Hepatocyte (in vitro differentiated cells): Measurements from ENCODE around the gene VRK1. TPM values are rescaled to one million over a fixed set of nuclear protein-coding genes. Genes with fewer than 3 reads are reported as not detected.
"Not testable (repeated sequence)": the region's sequence is repeated elsewhere in the genome, so short reads cannot be mapped to it uniquely, and the experiment has no call there.

Source experiments
- DNase-seq: peaks from one replicate; pipeline ENCODE4 v3.0.0-alpha.2; 2016; ENCODE audit warnings: low spot score
- H2AFZ ChIP-seq: fragments of 200-600 bp; sonication (generic); 2 replicates; pipeline ENCODE4 v1.6.0; 2016; ENCODE audit warnings: antibody characterized with exemption, mild to moderate bottlenecking
- H3K27ac ChIP-seq: fragments of 200-600 bp; sonication (generic); 2 replicates; pipeline ENCODE4 v1.5.1; 2016; ENCODE audit warnings: mild to moderate bottlenecking
- H3K27me3 ChIP-seq: fragments of 200-600 bp; sonication (generic); 2 replicates; pipeline ENCODE4 v1.6.1; 2016
- H3K36me3 ChIP-seq: fragments of 200-600 bp; sonication (generic); replicated peaks from 2 replicates; pipeline ENCODE4 v1.5.1; 2016; ENCODE audit warnings: low read depth; ENCODE audit not compliant: insufficient read depth
- H3K4me1 ChIP-seq: fragments of 200-600 bp; sonication (generic); 2 replicates; pipeline ENCODE4 v1.5.1; 2016; ENCODE audit warnings: mild to moderate bottlenecking, moderate library complexity; ENCODE audit not compliant: insufficient read depth
- H3K4me2 ChIP-seq: fragments of 200-600 bp; sonication (generic); 2 replicates; pipeline ENCODE4 v1.6.0; 2016
- H3K4me3 ChIP-seq: fragments of 200-600 bp; sonication (generic); 2 replicates; pipeline ENCODE4 v1.5.1; 2016; ENCODE audit warnings: mild to moderate bottlenecking
- H3K79me2 ChIP-seq: fragments of 200-600 bp; sonication (generic); 2 replicates; pipeline ENCODE4 v1.6.0; 2017; ENCODE audit warnings: mild to moderate bottlenecking
- H3K9me2 ChIP-seq: fragments of 200-600 bp; sonication (generic); replicated peaks from 2 replicates; pipeline ENCODE4 v1.6.0; 2017; ENCODE audit warnings: mild to moderate bottlenecking; ENCODE audit not compliant: insufficient read depth
- H3K9me3 ChIP-seq: fragments of 200-600 bp; sonication (generic); 2 replicates; pipeline ENCODE4 v1.5.1; 2016; ENCODE audit warnings: low read depth, mild to moderate bottlenecking
- H4K20me1 ChIP-seq: fragments of 200-600 bp; sonication (generic); 2 replicates; pipeline ENCODE4 v1.6.0; 2016; ENCODE audit warnings: mild to moderate bottlenecking; ENCODE audit not compliant: insufficient read depth, poor library complexity, severe bottlenecking
- CTCF ChIP-seq: fragments of 200-600 bp; sonication (generic); IDR thresholded peaks from 2 replicates; pipeline ENCODE4 v1.5.1; 2016; ENCODE audit warnings: antibody characterized with exemption, mild to moderate bottlenecking; ENCODE audit not compliant: poor library complexity
- EZH2 ChIP-seq: fragments of 200-600 bp; sonication (generic); IDR thresholded peaks from 2 replicates; pipeline ENCODE4 v1.6.1; 2016; ENCODE audit warnings: antibody characterized with exemption, mild to moderate bottlenecking, borderline replicate concordance
- EZH2phosphoT487 ChIP-seq: fragments of 200-600 bp; sonication (generic); IDR thresholded peaks from one replicate; pipeline ENCODE4 v1.6.1; 2018; ENCODE audit warnings: antibody characterized with exemption, mild to moderate bottlenecking, low read depth, moderate library complexity; ENCODE audit not compliant: unreplicated experiment, severe bottlenecking
- WGBS: methylation state at CpG from one replicate; pipeline ENCODE4 v1.1.6; 2016; ENCODE audit warnings: low lambda C conversion rate; ENCODE audit errors: missing lambda C conversion rate; 5-methylcytosine and 5-hydroxymethylcytosine counted together
- polyA plus RNA-seq: library from polyadenylated mRNA; unstranded; fragments of >200 nt; fragmentation: Nextera tagmentation; extraction: Ambion mirVana; gene quantifications from 2 replicates; pipeline ENCODE4 v1.2.1, GENCODE V29; 2016
- total RNA-seq: library from RNA; depleted of rRNA; stranded (reverse); fragments of >200 nt; gene quantifications from 2 replicates; pipeline ENCODE4 v1.2.3, GENCODE V29; 2014

The VRK1 gene
- total and polyA plus RNA-seq, 2 experiments from 2014 or later = 16.5 to 21.5 TPM

- Histone ChIP-seq H3K79me2 (no peaks in the 10 kb centered on the region), H3K4me3 (no peak overlapping the region), H3K27ac (no peak overlapping the region), H4K20me1 (no peaks in the 10 kb centered on the region), H3K4me1 (no peaks in the 10 kb centered on the region), H3K27me3 (peaks cover 5% of the 10 kb centered on the region), H3K4me2 (no peak overlapping the region), H2AFZ (no peak overlapping the region), H3K9me2 (no peaks in the 10 kb centered on the region), H3K36me3 (no peaks in the 10 kb centered on the region), H3K9me3 (no peaks in the 10 kb centered on the region)
- no peak for DNase-seq
- 89% methylated on average over 6 of the region's 7 CpGs for WGBS
- TF ChIP-seq CTCF (no peak), EZH2phosphoT487 (no peak), EZH2 (no peak)
Observed at GRCh38 chr14:96757456-96757855, 39.7 kb upstream of the VRK1 start.

- TF ChIP-seq CTCF (no peak), EZH2phosphoT487 (no peak), EZH2 (no peak)
- Histone ChIP-seq H3K4me2 (no peak overlapping the region), H3K27ac (no peak overlapping the region), H4K20me1 (no peaks in the 10 kb centered on the region), H3K79me2 (no peaks in the 10 kb centered on the region), H3K9me3 (no peaks in the 10 kb centered on the region), H3K36me3 (no peaks in the 10 kb centered on the region), H3K27me3 (peaks cover 5% of the 10 kb centered on the region), H3K9me2 (no peaks in the 10 kb centered on the region), H2AFZ (no peak overlapping the region), H3K4me1 (no peaks in the 10 kb centered on the region), H3K4me3 (no peak overlapping the region)
- WGBS = 73% methylated on average over 6 of the region's 6 CpGs
- no peak for DNase-seq
Observed at GRCh38 chr14:96761066-96761465, 36.1 kb upstream of the VRK1 start.

- Histone ChIP-seq H3K4me3 (no peak overlapping the region), H3K4me2 (peak overlapping the region; percentile 64), H2AFZ (peak overlapping the region; percentile 9), H3K9me3 (no peaks in the 10 kb centered on the region), H3K27ac (no peak overlapping the region), H3K9me2 (no peaks in the 10 kb centered on the region), H3K36me3 (no peaks in the 10 kb centered on the region), H3K79me2 (no peaks in the 10 kb centered on the region), H4K20me1 (no peaks in the 10 kb centered on the region), H3K4me1 (no peaks in the 10 kb centered on the region), H3K27me3 (peaks cover 5% of the 10 kb centered on the region)
- DNase-seq = peak; percentile 70
- no peak for TF ChIP-seq EZH2
- TF ChIP-seq EZH2phosphoT487 = no peak
- TF ChIP-seq CTCF = no peak
- 2% methylated on average over 3 of the region's 3 CpGs for WGBS
Observed at GRCh38 chr14:96762650-96763049, 34.5 kb upstream of the VRK1 start.

- peaks cover 11% of the 10 kb centered on the region for H3K27me3 ChIP-seq
- no peaks in the 10 kb centered on the region for H3K9me3 ChIP-seq
- H3K79me2 ChIP-seq = no peaks in the 10 kb centered on the region
- 86% methylated on average over 7 of the region's 7 CpGs for WGBS
- no peak for DNase-seq
- H3K4me3 ChIP-seq = no peak overlapping the region
- H3K27ac ChIP-seq = no peak overlapping the region
- no peaks in the 10 kb centered on the region for H4K20me1 ChIP-seq
- no peak overlapping the region for H3K4me2 ChIP-seq
- TF ChIP-seq EZH2 (no peak), EZH2phosphoT487 (no peak), CTCF (no peak)
- no peaks in the 10 kb centered on the region for H3K36me3 ChIP-seq
- H2AFZ ChIP-seq = no peak overlapping the region
- no peaks in the 10 kb centered on the region for H3K9me2 ChIP-seq
- H3K4me1 ChIP-seq = no peaks in the 10 kb centered on the region
Observed at GRCh38 chr14:96764012-96764411, 33.2 kb upstream of the VRK1 start.

GRCh38 chr14:96765205-96765604 is 32.0 kb upstream of the VRK1 start:
- H3K36me3 ChIP-seq, H2AFZ ChIP-seq, H4K20me1 ChIP-seq, H3K4me1 ChIP-seq, H3K4me3 ChIP-seq, H3K4me2 ChIP-seq, H3K27ac ChIP-seq, H3K9me2 ChIP-seq, H3K9me3 ChIP-seq, DNase-seq, H3K79me2 ChIP-seq: not testable (repeated sequence)
- H3K27me3 ChIP-seq = peaks cover 21% of the 10 kb centered on the region
- WGBS = no CpG with 5 or more reads among the region's 1 CpG
